ENCODE measurements around the gene FOXN4.

The FOXN4 gene

GRCh38 chr12:109271418-109271817 lies 37.7 kb downstream of the FOXN4 start:
- no peak for DNase-seq (ENCODE audit: low spot score)
- in situ Hi-C loops (cut with MboI; ENCODE audit: low pct_unique_long_range_greater_than_20kb, low sequenced_read_pairs, unreplicated experiment), result no loop called here

GRCh38 chr12:109270494-109270893 lies 38.6 kb downstream of the FOXN4 start:
- TF ChIP-seq, protein P1, sequence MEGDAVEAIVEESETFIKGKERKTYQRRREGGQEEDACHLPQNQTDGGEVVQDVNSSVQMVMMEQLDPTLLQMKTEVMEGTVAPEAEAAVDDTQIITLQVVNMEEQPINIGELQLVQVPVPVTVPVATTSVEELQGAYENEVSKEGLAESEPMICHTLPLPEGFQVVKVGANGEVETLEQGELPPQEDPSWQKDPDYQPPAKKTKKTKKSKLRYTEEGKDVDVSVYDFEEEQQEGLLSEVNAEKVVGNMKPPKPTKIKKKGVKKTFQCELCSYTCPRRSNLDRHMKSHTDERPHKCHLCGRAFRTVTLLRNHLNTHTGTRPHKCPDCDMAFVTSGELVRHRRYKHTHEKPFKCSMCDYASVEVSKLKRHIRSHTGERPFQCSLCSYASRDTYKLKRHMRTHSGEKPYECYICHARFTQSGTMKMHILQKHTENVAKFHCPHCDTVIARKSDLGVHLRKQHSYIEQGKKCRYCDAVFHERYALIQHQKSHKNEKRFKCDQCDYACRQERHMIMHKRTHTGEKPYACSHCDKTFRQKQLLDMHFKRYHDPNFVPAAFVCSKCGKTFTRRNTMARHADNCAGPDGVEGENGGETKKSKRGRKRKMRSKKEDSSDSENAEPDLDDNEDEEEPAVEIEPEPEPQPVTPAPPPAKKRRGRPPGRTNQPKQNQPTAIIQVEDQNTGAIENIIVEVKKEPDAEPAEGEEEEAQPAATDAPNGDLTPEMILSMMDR (IDR thresholded peaks at IDR 0.05; ENCODE audit: extremely low read depth, insufficient read depth, missing control alignments), result no peak
- in situ Hi-C loops (cut with MboI; ENCODE audit: low pct_unique_long_range_greater_than_20kb, low sequenced_read_pairs, unreplicated experiment), result no loop called here
- DNase-seq (ENCODE audit: low spot score), result no peak

More at GRCh38 chr12:109271418-109271817, 37.7 kb downstream of the FOXN4 start:
- TF ChIP-seq, protein P1 (IDR thresholded peaks at IDR 0.05; ENCODE audit: extremely low read depth, insufficient read depth, missing control alignments), result no peak

- DNase-seq (ENCODE audit: low spot score), result no peak
- in situ Hi-C loops (cut with MboI; ENCODE audit: low pct_unique_long_range_greater_than_20kb, low sequenced_read_pairs, unreplicated experiment), result loop anchor here (10.0 kb wide), 1 partner anchor 115 kb away; no protein-coding TSS in a partner anchor
- TF ChIP-seq, protein P1 (IDR thresholded peaks at IDR 0.05; ENCODE audit: extremely low read depth, insufficient read depth, missing control alignments), result no peak
Measured at GRCh38 chr12:109269428-109269827, 39.7 kb downstream of the FOXN4 start.

GRCh38 chr12:109268896-109269295 lies 40.2 kb downstream of the FOXN4 start:
- no peak for DNase-seq (ENCODE audit: low spot score)
- in situ Hi-C loops (cut with MboI; ENCODE audit: low pct_unique_long_range_greater_than_20kb, low sequenced_read_pairs, unreplicated experiment), result loop anchor here (10.0 kb wide), 1 partner anchor 116 kb away; no protein-coding TSS in a partner anchor
- TF ChIP-seq, protein P1 (IDR thresholded peaks at IDR 0.05; ENCODE audit: extremely low read depth, insufficient read depth, missing control alignments), result no peak

GRCh38 chr12:109267361-109267760 lies 41.7 kb downstream of the FOXN4 start:
- DNase-seq (ENCODE audit: low spot score), result no peak
- TF ChIP-seq, protein P1 (IDR thresholded peaks at IDR 0.05; ENCODE audit: extremely low read depth, insufficient read depth, missing control alignments), result no peak
- in situ Hi-C loops (cut with MboI; ENCODE audit: low pct_unique_long_range_greater_than_20kb, low sequenced_read_pairs, unreplicated experiment), result loop anchor here (10.0 kb wide), 1 partner anchor 117 kb away; no protein-coding TSS in a partner anchor

DNA sequence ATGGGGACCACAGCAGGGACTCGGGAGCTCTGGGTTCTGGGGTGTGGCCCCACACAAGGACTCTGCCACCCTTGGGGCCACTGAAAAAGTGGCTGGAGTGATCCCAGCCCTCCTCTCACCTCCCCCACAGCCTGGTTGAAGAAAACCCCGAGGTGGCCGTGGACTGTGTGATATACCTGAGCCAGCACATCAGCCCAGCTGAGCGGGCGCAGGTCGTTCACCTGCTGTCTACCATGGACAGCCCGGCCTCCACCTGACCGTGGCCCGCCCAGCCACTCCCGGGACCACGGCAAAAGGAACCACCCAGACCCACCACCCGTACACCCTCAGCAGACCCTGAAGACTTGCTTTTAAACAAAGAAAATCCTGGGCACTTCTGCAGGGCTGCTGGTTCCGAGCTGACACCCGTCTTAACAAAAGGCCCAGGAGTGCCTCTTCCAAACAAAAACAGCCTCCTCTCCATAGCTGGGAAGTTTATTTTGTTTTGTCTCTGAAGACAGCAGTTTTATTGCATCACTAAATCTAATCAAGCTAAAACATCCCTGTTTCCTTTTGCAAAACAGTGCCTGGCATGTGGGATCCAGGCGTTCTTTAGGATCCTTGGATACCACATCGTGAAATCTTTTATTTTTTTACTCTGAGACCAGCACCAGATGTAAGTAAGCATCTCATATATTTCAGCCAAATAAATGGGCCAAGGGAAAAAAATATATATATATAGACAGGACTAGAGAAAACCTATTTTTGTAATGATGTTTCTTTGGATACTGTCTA lies 42.8 kb downstream of the FOXN4 start:
- in situ Hi-C loops (cut with MboI; ENCODE audit: low pct_unique_long_range_greater_than_20kb, low sequenced_read_pairs, unreplicated experiment), result loop anchor here (10.0 kb wide), 1 partner anchor 119 kb away; no protein-coding TSS in a partner anchor
- TF ChIP-seq, protein P1 (IDR thresholded peaks at IDR 0.05; ENCODE audit: extremely low read depth, insufficient read depth, missing control alignments), result no peak
- no peak for DNase-seq (ENCODE audit: low spot score)
